IPS DF 4.7 (cell line): Measurements from ENCODE around the gene GNB1L.

Experiments used
- DNase-seq: peaks from one replicate; pipeline ENCODE4 v3.0.0-alpha.2; 2013; ENCODE audit warnings: low spot score; ENCODE audit errors: extremely low read depth

Gene GNB1L

GRCh38 chr22:19876941-19877625 is 22.4 kb upstream of the GNB1L start:
- DNase-seq: no peak

- no peak for DNase-seq
These were observed 21.8 kb upstream of the GNB1L start for GRCh38 chr22:19876314-19876940.

- no peak for DNase-seq
These were observed 21.0 kb upstream of the GNB1L start for GRCh38 chr22:19875531-19876313.

GRCh38 chr22:19875061-19875530 is 20.4 kb upstream of the GNB1L start:
- no peak for DNase-seq

- DNase-seq: no peak
These were observed 19.8 kb upstream of the GNB1L start for GRCh38 chr22:19874307-19875060.

- no peak for DNase-seq
These were observed 19.3 kb upstream of the GNB1L start for GRCh38 chr22:19873960-19874306.

- no peak for DNase-seq
These were observed 18.7 kb upstream of the GNB1L start for GRCh38 chr22:19873138-19873959.

GRCh38 chr22:19872779-19873137 is 18.1 kb upstream of the GNB1L start:
- DNase-seq: no peak

- DNase-seq: no peak
These were observed 17.4 kb upstream of the GNB1L start for GRCh38 chr22:19871845-19872778.

GRCh38 chr22:19871023-19871844 is 16.6 kb upstream of the GNB1L start:
- no peak for DNase-seq

GRCh38 chr22:19870153-19871022 is 15.7 kb upstream of the GNB1L start:
- no peak for DNase-seq

- DNase-seq: no peak
These were observed 15.0 kb upstream of the GNB1L start for GRCh38 chr22:19869497-19870152.

- DNase-seq: no peak
These were observed 14.2 kb upstream of the GNB1L start for GRCh38 chr22:19868773-19869471.

GRCh38 chr22:19868333-19868732 is 13.7 kb upstream of the GNB1L start:
- DNase-seq: no peak

GRCh38 chr22:19867617-19868016 is 12.9 kb upstream of the GNB1L start:
- DNase-seq: no peak

GRCh38 chr22:19866665-19867009 is 12.0 kb upstream of the GNB1L start:
- no peak for DNase-seq
